WTC11 (cell line): ENCODE measurements around the gene CDK10. TPM values are rescaled to one million over a fixed set of nuclear protein-coding genes. Genes with fewer than 3 reads are reported as not detected.
A peak's percentile ranks its signal among the peaks of the same experiment; 100 is the strongest.

Experiments
- ATAC-seq: fragments of 200-7000 bp; cut with Tn5 transposase; 2 replicates; pipeline ENCODE4 v1.10.0; 2021; ENCODE audit warnings: mild to moderate bottlenecking, moderate library complexity
- CTCF ChIA-PET: fragments of 300-600 bp; sonication (Branson Sonifier 250); formaldehyde crosslinking; loops from one replicate; lab custom pipeline; 2021; ENCODE audit warnings: antibody characterized with exemption; lab: Charles Lee
- POLR2A ChIA-PET: fragments of 350-600 bp; sonication (Branson Sonifier 250); formaldehyde crosslinking; loops from one replicate; lab custom pipeline; 2021; ENCODE audit warnings: antibody characterized with exemption; lab: Charles Lee
- DNase-seq: peaks from one replicate; pipeline ENCODE4 v3.0.0; 2021; ENCODE audit warnings: low spot score
- H3K27ac Mint-ChIP-seq: 2 replicates; pipeline ENCODE4 v1.8.0; 2021; ENCODE audit warnings: mixed read lengths
- H3K27me3 Mint-ChIP-seq: 2 replicates; pipeline ENCODE4 v1.8.0; 2021; ENCODE audit warnings: low read depth, mild to moderate bottlenecking, moderate library complexity, mixed read lengths
- H3K36me3 Mint-ChIP-seq: 2 replicates; pipeline ENCODE4 v1.8.0; 2021; ENCODE audit warnings: mixed read lengths
- H3K4me1 Mint-ChIP-seq: 2 replicates; pipeline ENCODE4 v1.8.0; 2022; ENCODE audit warnings: mixed read lengths
- H3K4me3 Mint-ChIP-seq: 2 replicates; pipeline ENCODE4 v1.8.0; 2021; ENCODE audit warnings: mild to moderate bottlenecking, moderate library complexity, mixed read lengths
- H3K9me3 Mint-ChIP-seq: 2 replicates; pipeline ENCODE4 v1.8.0; 2021; ENCODE audit warnings: mixed read lengths
- CREM ChIP-seq: sonication (generic); formaldehyde crosslinking; IDR thresholded peaks from 2 replicates; pipeline ENCODE4 v1.8.1; 2022; ENCODE audit warnings: mild to moderate bottlenecking, missing genetic modification reagents, moderate library complexity
- ETV6 ChIP-seq: sonication (generic); formaldehyde crosslinking; IDR thresholded peaks from 2 replicates; pipeline ENCODE4 v1.8.1; 2022; ENCODE audit warnings: mild to moderate bottlenecking, missing genetic modification reagents
- FOXK1 ChIP-seq: sonication (generic); formaldehyde crosslinking; IDR thresholded peaks from 2 replicates; pipeline ENCODE4 v1.8.0; 2022; ENCODE audit warnings: mild to moderate bottlenecking, moderate library complexity, missing genetic modification reagents
- GABPB1 ChIP-seq: sonication (generic); formaldehyde crosslinking; IDR thresholded peaks from 2 replicates; pipeline ENCODE4 v1.8.1; 2023; ENCODE audit warnings: mild to moderate bottlenecking, missing genetic modification reagents
- HMGA2 ChIP-seq: fragments of 250-450 bp; sonication (Bioruptor Pico); IDR thresholded peaks from 2 replicates; pipeline ENCODE4 v1.4.0; 2021; ENCODE audit warnings: mild to moderate bottlenecking, moderate library complexity
- MYBL2 ChIP-seq: sonication (generic); formaldehyde crosslinking; IDR thresholded peaks from 2 replicates; pipeline ENCODE4 v1.8.1; 2023; ENCODE audit warnings: mild to moderate bottlenecking, moderate library complexity, missing genetic modification reagents
- PRRX2 ChIP-seq: fragments of 250-450 bp; sonication (Bioruptor Pico); IDR thresholded peaks from 2 replicates; pipeline ENCODE4 v1.8.0; 2021; ENCODE audit warnings: mild to moderate bottlenecking
- RELA ChIP-seq: sonication (generic); formaldehyde crosslinking; IDR thresholded peaks from 2 replicates; pipeline ENCODE4 v1.8.1; 2022; ENCODE audit warnings: missing genetic modification reagents, mild to moderate bottlenecking, borderline replicate concordance
- SP1 ChIP-seq: sonication (generic); formaldehyde crosslinking; conservative IDR thresholded peaks from 2 replicates; pipeline ENCODE4 v1.8.1; 2022; ENCODE audit warnings: missing genetic modification reagents
- ZBTB21 ChIP-seq: sonication (generic); formaldehyde crosslinking; IDR thresholded peaks from 2 replicates; pipeline ENCODE4 v1.8.1; 2023; ENCODE audit warnings: mild to moderate bottlenecking, missing genetic modification reagents, borderline replicate concordance
- total RNA-seq: library from RNA; stranded (reverse); gene quantifications from 3 replicates; pipeline ENCODE4 v1.2.3, GENCODE V29; 2021
- TF ChIP-seq, protein P1 (sequence below): sonication (generic); formaldehyde crosslinking; IDR thresholded peaks from 2 replicates; pipeline ENCODE4 v1.8.0; 2022; ENCODE audit warnings: mild to moderate bottlenecking, missing genetic modification reagents
- TF ChIP-seq, protein P2 (sequence below): sonication (generic); formaldehyde crosslinking; IDR thresholded peaks from 2 replicates; pipeline ENCODE4 v1.8.0; 2023; ENCODE audit warnings: mild to moderate bottlenecking, missing genetic modification reagents
- TF ChIP-seq, protein P3 (sequence below): fragments of 250-450 bp; sonication (Bioruptor Pico); IDR thresholded peaks from 2 replicates; pipeline ENCODE4 v1.9.0; 2021; ENCODE audit warnings: mild to moderate bottlenecking
- TF ChIP-seq, protein P4 (sequence below): sonication (generic); formaldehyde crosslinking; IDR thresholded peaks from 2 replicates; pipeline ENCODE4 v1.8.0; 2023; ENCODE audit warnings: missing genetic modification reagents, mild to moderate bottlenecking, borderline replicate concordance
- TF ChIP-seq, protein P5 (sequence below): sonication (generic); formaldehyde crosslinking; IDR thresholded peaks from 2 replicates; pipeline ENCODE4 v1.8.0; 2023; ENCODE audit warnings: missing genetic modification reagents
- TF ChIP-seq, protein P6 (sequence below): sonication (generic); formaldehyde crosslinking; IDR thresholded peaks from 2 replicates; pipeline ENCODE4 v1.8.0; 2022; ENCODE audit warnings: mild to moderate bottlenecking, missing genetic modification reagents
- TF ChIP-seq, protein P7 (sequence below): sonication (generic); formaldehyde crosslinking; IDR thresholded peaks from 2 replicates; pipeline ENCODE4 v1.8.1; 2023; ENCODE audit warnings: mild to moderate bottlenecking, missing genetic modification reagents, moderate library complexity

CDK10 gene
- total RNA-seq, 1 experiment from 2014 or later, result 102 TPM

DNA sequence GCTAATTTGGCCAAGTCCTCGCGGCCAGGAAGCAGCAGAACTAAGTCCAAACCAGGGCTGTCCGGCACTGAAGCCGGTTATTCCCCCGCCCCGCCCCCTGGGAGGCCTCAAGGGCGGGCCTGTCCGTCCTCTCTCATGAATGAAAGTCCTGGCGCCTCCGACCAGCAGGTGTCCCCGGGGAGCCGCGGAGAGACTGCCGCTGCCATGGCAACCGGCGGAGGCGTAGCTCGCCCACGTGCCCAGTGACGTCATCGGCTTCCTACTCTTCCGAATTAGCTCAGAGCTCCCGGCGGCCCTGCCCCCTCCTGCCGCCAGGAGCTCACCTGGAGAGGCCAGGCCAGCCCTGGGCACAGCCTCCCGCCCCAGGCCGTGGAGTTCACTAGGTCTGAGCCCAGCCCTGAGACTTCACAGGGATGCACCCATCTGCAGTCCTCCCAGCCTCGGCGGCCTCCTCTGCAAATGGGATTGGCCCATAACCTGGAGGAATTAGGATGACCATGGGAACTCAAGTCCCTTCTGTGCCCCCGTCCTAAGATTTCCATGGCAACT, 13.7 kb downstream of the CDK10 start:
- Mint-ChIP-seq H3K4me1 (peaks cover 12% of the 10 kb centered on the region), H3K27ac (no peak overlapping the region; the same call in 1 of the 2 replicates), H3K36me3 (peaks cover 3% of the 10 kb centered on the region; the same call in 1 of the 2 replicates), H3K9me3 (no peaks in the 10 kb centered on the region), H3K4me3 (peak overlapping the region; percentile 64), H3K27me3 (peaks cover 25% of the 10 kb centered on the region)
- TF ChIP-seq, protein P1, sequence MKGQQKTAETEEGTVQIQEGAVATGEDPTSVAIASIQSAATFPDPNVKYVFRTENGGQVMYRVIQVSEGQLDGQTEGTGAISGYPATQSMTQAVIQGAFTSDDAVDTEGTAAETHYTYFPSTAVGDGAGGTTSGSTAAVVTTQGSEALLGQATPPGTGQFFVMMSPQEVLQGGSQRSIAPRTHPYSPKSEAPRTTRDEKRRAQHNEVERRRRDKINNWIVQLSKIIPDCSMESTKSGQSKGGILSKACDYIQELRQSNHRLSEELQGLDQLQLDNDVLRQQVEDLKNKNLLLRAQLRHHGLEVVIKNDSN, result peak; percentile 99
- TF ChIP-seq HMGA2, result peak; percentile 5; the same call in 1 of the 2 replicates
- TF ChIP-seq SP1 (CRISPR knock-in tag), result peak; percentile 64
- TF ChIP-seq, protein P2, sequence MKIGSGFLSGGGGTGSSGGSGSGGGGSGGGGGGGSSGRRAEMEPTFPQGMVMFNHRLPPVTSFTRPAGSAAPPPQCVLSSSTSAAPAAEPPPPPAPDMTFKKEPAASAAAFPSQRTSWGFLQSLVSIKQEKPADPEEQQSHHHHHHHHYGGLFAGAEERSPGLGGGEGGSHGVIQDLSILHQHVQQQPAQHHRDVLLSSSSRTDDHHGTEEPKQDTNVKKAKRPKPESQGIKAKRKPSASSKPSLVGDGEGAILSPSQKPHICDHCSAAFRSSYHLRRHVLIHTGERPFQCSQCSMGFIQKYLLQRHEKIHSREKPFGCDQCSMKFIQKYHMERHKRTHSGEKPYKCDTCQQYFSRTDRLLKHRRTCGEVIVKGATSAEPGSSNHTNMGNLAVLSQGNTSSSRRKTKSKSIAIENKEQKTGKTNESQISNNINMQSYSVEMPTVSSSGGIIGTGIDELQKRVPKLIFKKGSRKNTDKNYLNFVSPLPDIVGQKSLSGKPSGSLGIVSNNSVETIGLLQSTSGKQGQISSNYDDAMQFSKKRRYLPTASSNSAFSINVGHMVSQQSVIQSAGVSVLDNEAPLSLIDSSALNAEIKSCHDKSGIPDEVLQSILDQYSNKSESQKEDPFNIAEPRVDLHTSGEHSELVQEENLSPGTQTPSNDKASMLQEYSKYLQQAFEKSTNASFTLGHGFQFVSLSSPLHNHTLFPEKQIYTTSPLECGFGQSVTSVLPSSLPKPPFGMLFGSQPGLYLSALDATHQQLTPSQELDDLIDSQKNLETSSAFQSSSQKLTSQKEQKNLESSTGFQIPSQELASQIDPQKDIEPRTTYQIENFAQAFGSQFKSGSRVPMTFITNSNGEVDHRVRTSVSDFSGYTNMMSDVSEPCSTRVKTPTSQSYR (CRISPR knock-in tag), result peak; percentile 14; the same call in 1 of the 2 replicates
- TF ChIP-seq CREM (CRISPR knock-in tag), result peak; percentile 79; the same call in 1 of the 2 replicates
- TF ChIP-seq, protein P3, sequence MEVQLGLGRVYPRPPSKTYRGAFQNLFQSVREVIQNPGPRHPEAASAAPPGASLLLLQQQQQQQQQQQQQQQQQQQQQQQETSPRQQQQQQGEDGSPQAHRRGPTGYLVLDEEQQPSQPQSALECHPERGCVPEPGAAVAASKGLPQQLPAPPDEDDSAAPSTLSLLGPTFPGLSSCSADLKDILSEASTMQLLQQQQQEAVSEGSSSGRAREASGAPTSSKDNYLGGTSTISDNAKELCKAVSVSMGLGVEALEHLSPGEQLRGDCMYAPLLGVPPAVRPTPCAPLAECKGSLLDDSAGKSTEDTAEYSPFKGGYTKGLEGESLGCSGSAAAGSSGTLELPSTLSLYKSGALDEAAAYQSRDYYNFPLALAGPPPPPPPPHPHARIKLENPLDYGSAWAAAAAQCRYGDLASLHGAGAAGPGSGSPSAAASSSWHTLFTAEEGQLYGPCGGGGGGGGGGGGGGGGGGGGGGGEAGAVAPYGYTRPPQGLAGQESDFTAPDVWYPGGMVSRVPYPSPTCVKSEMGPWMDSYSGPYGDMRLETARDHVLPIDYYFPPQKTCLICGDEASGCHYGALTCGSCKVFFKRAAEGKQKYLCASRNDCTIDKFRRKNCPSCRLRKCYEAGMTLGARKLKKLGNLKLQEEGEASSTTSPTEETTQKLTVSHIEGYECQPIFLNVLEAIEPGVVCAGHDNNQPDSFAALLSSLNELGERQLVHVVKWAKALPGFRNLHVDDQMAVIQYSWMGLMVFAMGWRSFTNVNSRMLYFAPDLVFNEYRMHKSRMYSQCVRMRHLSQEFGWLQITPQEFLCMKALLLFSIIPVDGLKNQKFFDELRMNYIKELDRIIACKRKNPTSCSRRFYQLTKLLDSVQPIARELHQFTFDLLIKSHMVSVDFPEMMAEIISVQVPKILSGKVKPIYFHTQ (CRISPR knock-in tag), result no peak
- TF ChIP-seq, protein P4, sequence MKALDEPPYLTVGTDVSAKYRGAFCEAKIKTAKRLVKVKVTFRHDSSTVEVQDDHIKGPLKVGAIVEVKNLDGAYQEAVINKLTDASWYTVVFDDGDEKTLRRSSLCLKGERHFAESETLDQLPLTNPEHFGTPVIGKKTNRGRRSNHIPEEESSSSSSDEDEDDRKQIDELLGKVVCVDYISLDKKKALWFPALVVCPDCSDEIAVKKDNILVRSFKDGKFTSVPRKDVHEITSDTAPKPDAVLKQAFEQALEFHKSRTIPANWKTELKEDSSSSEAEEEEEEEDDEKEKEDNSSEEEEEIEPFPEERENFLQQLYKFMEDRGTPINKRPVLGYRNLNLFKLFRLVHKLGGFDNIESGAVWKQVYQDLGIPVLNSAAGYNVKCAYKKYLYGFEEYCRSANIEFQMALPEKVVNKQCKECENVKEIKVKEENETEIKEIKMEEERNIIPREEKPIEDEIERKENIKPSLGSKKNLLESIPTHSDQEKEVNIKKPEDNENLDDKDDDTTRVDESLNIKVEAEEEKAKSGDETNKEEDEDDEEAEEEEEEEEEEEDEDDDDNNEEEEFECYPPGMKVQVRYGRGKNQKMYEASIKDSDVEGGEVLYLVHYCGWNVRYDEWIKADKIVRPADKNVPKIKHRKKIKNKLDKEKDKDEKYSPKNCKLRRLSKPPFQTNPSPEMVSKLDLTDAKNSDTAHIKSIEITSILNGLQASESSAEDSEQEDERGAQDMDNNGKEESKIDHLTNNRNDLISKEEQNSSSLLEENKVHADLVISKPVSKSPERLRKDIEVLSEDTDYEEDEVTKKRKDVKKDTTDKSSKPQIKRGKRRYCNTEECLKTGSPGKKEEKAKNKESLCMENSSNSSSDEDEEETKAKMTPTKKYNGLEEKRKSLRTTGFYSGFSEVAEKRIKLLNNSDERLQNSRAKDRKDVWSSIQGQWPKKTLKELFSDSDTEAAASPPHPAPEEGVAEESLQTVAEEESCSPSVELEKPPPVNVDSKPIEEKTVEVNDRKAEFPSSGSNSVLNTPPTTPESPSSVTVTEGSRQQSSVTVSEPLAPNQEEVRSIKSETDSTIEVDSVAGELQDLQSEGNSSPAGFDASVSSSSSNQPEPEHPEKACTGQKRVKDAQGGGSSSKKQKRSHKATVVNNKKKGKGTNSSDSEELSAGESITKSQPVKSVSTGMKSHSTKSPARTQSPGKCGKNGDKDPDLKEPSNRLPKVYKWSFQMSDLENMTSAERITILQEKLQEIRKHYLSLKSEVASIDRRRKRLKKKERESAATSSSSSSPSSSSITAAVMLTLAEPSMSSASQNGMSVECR (CRISPR knock-in tag), result peak; percentile 68; the same call in 1 of the 2 replicates
- peak; percentile 97 for TF ChIP-seq ZBTB21
- TF ChIP-seq, protein P5, sequence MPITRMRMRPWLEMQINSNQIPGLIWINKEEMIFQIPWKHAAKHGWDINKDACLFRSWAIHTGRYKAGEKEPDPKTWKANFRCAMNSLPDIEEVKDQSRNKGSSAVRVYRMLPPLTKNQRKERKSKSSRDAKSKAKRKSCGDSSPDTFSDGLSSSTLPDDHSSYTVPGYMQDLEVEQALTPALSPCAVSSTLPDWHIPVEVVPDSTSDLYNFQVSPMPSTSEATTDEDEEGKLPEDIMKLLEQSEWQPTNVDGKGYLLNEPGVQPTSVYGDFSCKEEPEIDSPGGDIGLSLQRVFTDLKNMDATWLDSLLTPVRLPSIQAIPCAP (CRISPR knock-in tag), result no peak
- TF ChIP-seq PRRX2 (CRISPR knock-in tag), result 0 out of 2 replicates have a peak, but pooled peaks have one; percentile 11
- peak; percentile 37; the same call in 1 of the 2 replicates for TF ChIP-seq FOXK1 (CRISPR knock-in tag)
- TF ChIP-seq GABPB1 (CRISPR knock-in tag), result peak; percentile 62; the same call in 1 of the 2 replicates
- TF ChIP-seq MYBL2 (CRISPR knock-in tag), result no peak
- TF ChIP-seq, protein P6, sequence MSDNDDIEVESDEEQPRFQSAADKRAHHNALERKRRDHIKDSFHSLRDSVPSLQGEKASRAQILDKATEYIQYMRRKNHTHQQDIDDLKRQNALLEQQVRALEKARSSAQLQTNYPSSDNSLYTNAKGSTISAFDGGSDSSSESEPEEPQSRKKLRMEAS, result peak; percentile 63; the same call in 1 of the 2 replicates
- no peak for TF ChIP-seq RELA (CRISPR knock-in tag)
- TF ChIP-seq ETV6, result peak; percentile 57; the same call in 1 of the 2 replicates
- TF ChIP-seq, protein P7, sequence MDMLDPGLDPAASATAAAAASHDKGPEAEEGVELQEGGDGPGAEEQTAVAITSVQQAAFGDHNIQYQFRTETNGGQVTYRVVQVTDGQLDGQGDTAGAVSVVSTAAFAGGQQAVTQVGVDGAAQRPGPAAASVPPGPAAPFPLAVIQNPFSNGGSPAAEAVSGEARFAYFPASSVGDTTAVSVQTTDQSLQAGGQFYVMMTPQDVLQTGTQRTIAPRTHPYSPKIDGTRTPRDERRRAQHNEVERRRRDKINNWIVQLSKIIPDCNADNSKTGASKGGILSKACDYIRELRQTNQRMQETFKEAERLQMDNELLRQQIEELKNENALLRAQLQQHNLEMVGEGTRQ (CRISPR knock-in tag), result peak; percentile 98
- ATAC-seq (peak; percentile 59), DNase-seq (peak; percentile 100)
- ChIA-PET POLR2A (interaction anchor here (0.9 to 2.6 kb wide), 7 partner anchors 11 to 892 kb away, joined by 3 to 18 read pairs (median 6); partner anchors contain the start of genes CDK10, CHMP1A and SPATA33), CTCF (interaction anchor here (0.6 to 3.6 kb wide), 37 partner anchors 10 to 507 kb away, joined by 3 to 36 read pairs (median 4); partner anchors contain the start of genes CDK10, CHMP1A, MC1R and SPATA33)
